C4-2B (cell line): Measurements from ENCODE around the gene ELP5.

ENCODE experiments used
- ZFX ChIP-seq: fragments of 450-650 bp; IDR thresholded peaks from 2 replicates; pipeline ENCODE4 v1.6.1; 2017
- TF ChIP-seq, protein P1 (sequence below): fragments of 450-650 bp; conservative IDR thresholded peaks from 2 replicates; pipeline ENCODE4 v1.5.1; 2017; ENCODE audit warnings: mild to moderate bottlenecking

- TF ChIP-seq, protein P1, sequence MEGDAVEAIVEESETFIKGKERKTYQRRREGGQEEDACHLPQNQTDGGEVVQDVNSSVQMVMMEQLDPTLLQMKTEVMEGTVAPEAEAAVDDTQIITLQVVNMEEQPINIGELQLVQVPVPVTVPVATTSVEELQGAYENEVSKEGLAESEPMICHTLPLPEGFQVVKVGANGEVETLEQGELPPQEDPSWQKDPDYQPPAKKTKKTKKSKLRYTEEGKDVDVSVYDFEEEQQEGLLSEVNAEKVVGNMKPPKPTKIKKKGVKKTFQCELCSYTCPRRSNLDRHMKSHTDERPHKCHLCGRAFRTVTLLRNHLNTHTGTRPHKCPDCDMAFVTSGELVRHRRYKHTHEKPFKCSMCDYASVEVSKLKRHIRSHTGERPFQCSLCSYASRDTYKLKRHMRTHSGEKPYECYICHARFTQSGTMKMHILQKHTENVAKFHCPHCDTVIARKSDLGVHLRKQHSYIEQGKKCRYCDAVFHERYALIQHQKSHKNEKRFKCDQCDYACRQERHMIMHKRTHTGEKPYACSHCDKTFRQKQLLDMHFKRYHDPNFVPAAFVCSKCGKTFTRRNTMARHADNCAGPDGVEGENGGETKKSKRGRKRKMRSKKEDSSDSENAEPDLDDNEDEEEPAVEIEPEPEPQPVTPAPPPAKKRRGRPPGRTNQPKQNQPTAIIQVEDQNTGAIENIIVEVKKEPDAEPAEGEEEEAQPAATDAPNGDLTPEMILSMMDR: no peak
- TF ChIP-seq ZFX: no peak
These were observed 30.1 kb downstream of the ELP5 start for GRCh38 chr17:7281953-7282751.
